ENCODE results near the gene FSD1L. TPM values are rescaled to one million over a fixed set of nuclear protein-coding genes. Genes with fewer than 3 reads are reported as not detected.

FSD1L gene
- total RNA-seq, 1 donor: 7.0 TPM

DNA sequence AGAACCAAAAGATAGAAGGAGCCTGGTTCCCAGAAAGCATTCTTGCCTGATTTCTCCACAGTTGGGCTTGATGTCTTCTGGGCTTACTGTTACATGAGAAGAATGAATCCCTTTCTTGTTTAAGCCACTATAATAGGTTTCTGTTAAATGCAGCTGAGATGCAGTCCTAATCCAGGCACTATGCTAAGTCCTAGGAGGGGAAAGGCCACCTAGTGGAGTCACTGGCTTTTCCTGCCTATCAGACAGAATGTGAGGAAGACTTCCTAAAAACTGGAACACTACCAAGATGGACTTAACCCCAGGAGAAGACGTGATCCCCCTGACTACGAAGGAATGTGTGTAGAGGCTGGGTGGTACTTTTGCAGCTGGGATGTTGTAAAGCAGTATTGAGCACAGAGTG is 34.3 kb upstream of the FSD1L start:
- peak; percentile 59 for DNase-seq (ENCODE audit: low read depth)
- peak; percentile 60 for TF ChIP-seq CTCF (IDR thresholded peaks at IDR 0.05; ENCODE audit: insufficient read depth, low read length)
- H3K4me3 ChIP-seq (ENCODE audit: low read depth, low read length): no peak overlapping the region

- DNase-seq (ENCODE audit: low read depth): peak; percentile 70
Measured at GRCh38 chr9:105414947-105415661, 32.7 kb upstream of the FSD1L start.

GRCh38 chr9:105415662-105415980 is 32.2 kb upstream of the FSD1L start:
- DNase-seq (ENCODE audit: low read depth): no peak
- no peak for TF ChIP-seq CTCF (IDR thresholded peaks at IDR 0.05; ENCODE audit: insufficient read depth, low read length)

More at GRCh38 chr9:105414947-105415661, 32.7 kb upstream of the FSD1L start:
- no peak overlapping the region for H3K4me3 ChIP-seq (ENCODE audit: low read depth, low read length)
- peak; percentile 75 for TF ChIP-seq CTCF (IDR thresholded peaks at IDR 0.05; ENCODE audit: insufficient read depth, low read length)

GRCh38 chr9:105416840-105417239 is 31.0 kb upstream of the FSD1L start:
- TF ChIP-seq CTCF (IDR thresholded peaks at IDR 0.05; ENCODE audit: insufficient read depth, low read length): no peak
- no peak for DNase-seq (ENCODE audit: low read depth)
- H3K4me3 ChIP-seq (ENCODE audit: low read depth, low read length): no peak overlapping the region

More at GRCh38 chr9:105415662-105415980, 32.2 kb upstream of the FSD1L start:
- H3K4me3 ChIP-seq (ENCODE audit: low read depth, low read length): no peak overlapping the region

DNA sequence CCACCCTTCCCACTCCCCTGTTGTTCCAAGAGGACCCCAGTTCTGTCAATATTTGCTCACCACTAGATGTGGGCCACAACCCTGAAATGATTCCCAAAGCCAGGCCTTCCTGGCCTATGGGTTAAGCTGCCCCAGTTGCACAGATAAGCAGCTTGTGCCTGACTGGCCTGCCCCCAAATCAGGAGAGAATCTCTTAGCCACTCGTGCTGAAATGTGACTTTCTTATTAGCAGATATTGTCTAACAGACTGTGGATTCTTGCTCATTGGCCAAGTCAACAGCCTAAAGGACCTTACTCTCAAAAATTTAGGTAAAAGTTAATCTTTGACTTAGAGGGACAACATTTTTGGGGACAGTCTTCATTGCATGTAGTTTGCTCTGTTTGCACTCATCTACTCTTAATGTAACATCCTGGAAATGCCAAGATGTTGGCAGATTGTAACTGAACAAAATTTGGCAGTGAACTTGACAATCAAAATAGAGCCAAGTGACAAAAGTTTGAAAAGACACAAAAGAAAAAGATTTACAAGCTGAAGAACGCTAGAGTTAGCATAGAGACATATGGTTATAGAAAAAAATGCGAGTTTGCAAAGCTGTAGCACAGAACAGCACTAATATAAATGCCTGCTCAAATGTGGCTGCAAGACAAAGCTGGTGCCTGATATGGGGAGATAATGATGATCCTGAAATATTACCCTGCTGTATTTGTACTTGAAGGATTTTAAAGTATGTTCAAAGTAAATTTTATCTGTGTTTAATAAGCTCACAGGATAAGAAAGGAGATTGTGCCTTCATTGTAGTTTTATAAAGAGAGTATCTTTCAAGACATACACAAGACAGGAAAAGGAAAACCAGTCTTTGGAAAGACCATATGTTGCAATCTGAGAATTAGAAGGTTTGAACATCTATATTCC is 29.0 kb upstream of the FSD1L start:
- TF ChIP-seq CTCF (IDR thresholded peaks at IDR 0.05; ENCODE audit: insufficient read depth, low read length): no peak
- no peak overlapping the region for H3K4me3 ChIP-seq (ENCODE audit: low read depth, low read length)
- DNase-seq (ENCODE audit: low read depth): no peak

DNA sequence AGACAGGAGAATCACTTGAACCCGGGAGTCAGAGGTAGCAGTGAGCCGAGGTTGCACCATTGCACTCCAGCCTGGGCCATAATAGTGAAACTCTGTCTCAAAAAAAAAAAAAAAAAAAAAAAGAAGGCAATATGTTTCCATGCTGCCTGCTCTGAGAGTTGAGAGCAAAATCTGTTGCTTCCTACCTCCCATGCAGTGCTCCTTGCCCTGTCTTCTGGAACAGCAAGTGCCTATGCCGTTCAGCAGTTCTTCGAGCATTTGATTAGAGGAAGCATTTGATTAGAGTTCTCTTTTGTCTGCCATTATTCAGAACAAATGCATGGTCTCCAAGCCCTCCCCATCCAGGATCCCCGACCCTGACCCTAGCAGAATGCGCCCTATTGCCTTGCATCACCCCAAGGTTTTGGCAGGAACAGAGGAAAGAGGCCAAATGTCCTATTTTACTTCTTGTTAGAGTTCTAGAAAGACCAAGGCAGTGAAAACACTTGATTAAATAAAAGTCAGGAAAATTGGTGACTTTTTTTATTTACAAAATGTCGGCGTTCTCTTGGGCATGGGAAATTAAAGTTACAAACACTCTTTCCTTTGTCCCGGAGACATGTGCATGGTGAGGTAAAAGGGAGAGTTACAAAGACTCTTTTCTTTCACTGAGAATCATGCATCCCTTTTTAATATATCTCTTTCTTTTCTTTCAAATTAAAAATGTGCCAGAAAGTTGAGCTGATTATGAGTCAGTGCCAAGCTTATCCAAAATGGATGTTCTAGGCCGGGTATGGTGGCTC is 27.8 kb upstream of the FSD1L start:
- no peak for DNase-seq (ENCODE audit: low read depth)
- TF ChIP-seq CTCF (IDR thresholded peaks at IDR 0.05; ENCODE audit: insufficient read depth, low read length): no peak
- H3K4me3 ChIP-seq (ENCODE audit: low read depth, low read length): no peak overlapping the region

Measured in fibroblast of the aortic adventitia (primary cell).